HepG2 (cell line): ENCODE data around the gene PCNT. TPM values are rescaled to one million over a fixed set of nuclear protein-coding genes. Genes with fewer than 3 reads are reported as not detected.

ENCODE experiments used
- ATAC-seq: fragments of 200-7000 bp; cut with Tn5 transposase; 3 replicates; pipeline ENCODE4 v1.9.1; 2020; ENCODE audit warnings: mild to moderate bottlenecking, moderate library complexity
- BruUV-seq: library from RNA; stranded (reverse); fragments of 400-500 nt; replicated peaks from 2 replicates; lab custom pipeline; 2021; lab: Mats Ljungman, UMichigan
- CTCF ChIA-PET: fragments of 300-600 bp; formaldehyde crosslinking; extraction: SDS; loops from one replicate; lab custom pipeline; 2021; ENCODE audit warnings: low total read pairs, inconsistent platforms, low intra/inter-chr PET ratio; lab: Yijun Ruan, JAX
- POLR2A ChIA-PET: fragments of 350-600 bp; sonication (Branson Sonifier 250); formaldehyde crosslinking; loops from one replicate; lab custom pipeline; 2020; ENCODE audit warnings: antibody characterized with exemption, inconsistent platforms; lab: Yijun Ruan, JAX
- DNase-seq: peaks from one replicate; pipeline ENCODE4 v3.0.0-alpha.2; 2015; ENCODE audit warnings: low spot score
- FAIRE-seq: peaks from 3 replicates; lab custom pipeline; 2011; peaks lifted over from hg19 to GRCh38; lab: Jason Lieb, UNC
- H2AFZ ChIP-seq: one replicate; pipeline ENCODE4 v1.6.1; 2011; ENCODE audit warnings: low read length, inconsistent platforms
- H3K27ac ChIP-seq: fragments of 300-600 bp; 3 replicates; pipeline ENCODE4 v1.8.0; 2011; ENCODE audit warnings: mixed run types, mild to moderate bottlenecking, mixed read lengths, low read length, inconsistent platforms; ENCODE audit not compliant: insufficient read depth; ENCODE audit errors: extremely low read length
- H3K27me3 ChIP-seq, 2 experiments: fragments of 200-600 bp in 1 of 2; 2 replicates in 1 of 2; 3 replicates in 1 of 2; pipeline versions ENCODE4 v1.6.0 to v1.8.0; 2011; ENCODE audit warnings: low read length in 2 of 2, mild to moderate bottlenecking in 2 of 2, moderate library complexity in 2 of 2, inconsistent platforms in 1 of 2; ENCODE audit not compliant: insufficient read depth in 2 of 2, control insufficient read depth in 1 of 2
- H3K36me3 ChIP-seq, 2 experiments: fragments of 200-600 bp in 1 of 2; replicated peaks in 1 of 2; 2 replicates in 1 of 2; 3 replicates in 1 of 2; pipeline versions ENCODE4 v1.5.1 to v1.8.0; 2011; ENCODE audit warnings: low read length in 2 of 2, inconsistent platforms in 1 of 2; ENCODE audit not compliant: insufficient read depth in 2 of 2, control insufficient read depth in 1 of 2
- H3K4me1 ChIP-seq: 2 replicates; pipeline ENCODE4 v1.5.1; 2012; ENCODE audit warnings: low read length, inconsistent platforms; ENCODE audit not compliant: insufficient read depth
- H3K4me2 ChIP-seq: 2 replicates; pipeline ENCODE4 v1.6.0; 2011; ENCODE audit warnings: low read depth, low read length, inconsistent platforms
- H3K4me3 ChIP-seq, 3 experiments: fragments of 200-600 bp in 1 of 3; sonication (generic), shearing (Covaris generic) in 1 of 3; replicated peaks in 1 of 3; 2 replicates each; pipeline ENCODE4 v1.5.1; 2011 to 2016; ENCODE audit warnings: low read length in 3 of 3, inconsistent platforms in 2 of 3, low read depth in 2 of 3, mild to moderate bottlenecking in 2 of 3, control low read depth in 1 of 3, mixed read lengths in 1 of 3; ENCODE audit not compliant: insufficient read depth in 1 of 3
- H3K79me2 ChIP-seq: one replicate; pipeline ENCODE4 v1.6.1; 2011; ENCODE audit warnings: low read length, inconsistent platforms; ENCODE audit not compliant: insufficient read depth
- H3K9ac ChIP-seq: 2 replicates; pipeline ENCODE4 v1.6.0; 2011; ENCODE audit warnings: mild to moderate bottlenecking, low read depth, low read length, inconsistent platforms; ENCODE audit not compliant: insufficient read depth
- H3K9me3 ChIP-seq: 2 replicates; pipeline ENCODE4 v1.5.1; 2012; ENCODE audit warnings: mild to moderate bottlenecking, low read length
- H4K20me1 ChIP-seq: 2 replicates; pipeline ENCODE4 v1.6.0; 2011; ENCODE audit warnings: inconsistent platforms, mild to moderate bottlenecking, low read length, moderate library complexity; ENCODE audit not compliant: insufficient read depth
- ATRX ChIP-seq: sonication (generic); formaldehyde crosslinking; IDR thresholded peaks from 2 replicates; pipeline ENCODE4 v1.4.0; 2020; ENCODE audit warnings: missing genetic modification reagents, borderline replicate concordance
- CENPBD1 ChIP-seq: sonication (generic); formaldehyde crosslinking; IDR thresholded peaks from 2 replicates; pipeline ENCODE4 v1.8.0; 2022; ENCODE audit warnings: missing genetic modification reagents, low read depth, mild to moderate bottlenecking, borderline replicate concordance
- GLI4 ChIP-seq: sonication (generic); formaldehyde crosslinking; IDR thresholded peaks from 2 replicates; pipeline ENCODE4 v1.5.1; 2020; ENCODE audit warnings: missing genetic modification reagents, mild to moderate bottlenecking, moderate library complexity, borderline replicate concordance
- POLR2G ChIP-seq: fragments of 200-400 bp; formaldehyde crosslinking; IDR thresholded peaks from 2 replicates; pipeline ENCODE4 v1.6.1; 2018; ENCODE audit warnings: mild to moderate bottlenecking, low read depth, low read length, moderate library complexity
- PRMT3 ChIP-seq: sonication (generic); formaldehyde crosslinking; IDR thresholded peaks from 2 replicates; pipeline ENCODE4 v1.8.1; 2022; ENCODE audit warnings: low read depth, mild to moderate bottlenecking, moderate library complexity, missing genetic modification reagents, borderline replicate concordance
- RERE ChIP-seq: IDR thresholded peaks from 2 replicates; pipeline ENCODE4 v1.6.1; 2016; ENCODE audit warnings: low read depth, missing genetic modification reagents, missing compliant biosample characterization
- SKI ChIP-seq: fragments of 450-650 bp; IDR thresholded peaks from one replicate; pipeline ENCODE4 v1.6.1; 2018; ENCODE audit warnings: mild to moderate bottlenecking; ENCODE audit not compliant: partially characterized antibody
- SRSF1 ChIP-seq: fragments of 200-400 bp; formaldehyde crosslinking; optimal IDR thresholded peaks from 2 replicates; pipeline ENCODE3; 2017; ENCODE audit warnings: mild to moderate bottlenecking, low read depth, low read length, moderate library complexity
- XBP1 ChIP-seq: sonication (generic); formaldehyde crosslinking; IDR thresholded peaks from 2 replicates; pipeline ENCODE4 v1.5.0; 2020; ENCODE audit warnings: missing genetic modification reagents
- ZEB1 ChIP-seq: IDR thresholded peaks from 2 replicates; pipeline ENCODE4 v1.6.1; 2012; ENCODE audit warnings: mild to moderate bottlenecking, low read depth, inconsistent platforms; ENCODE audit not compliant: insufficient replicate concordance
- ZFP37 ChIP-seq: sonication (generic); formaldehyde crosslinking; IDR thresholded peaks from 2 replicates; pipeline ENCODE4 v1.4.0; 2020; ENCODE audit warnings: missing genetic modification reagents, borderline replicate concordance
- ZNF556 ChIP-seq: sonication (generic); formaldehyde crosslinking; IDR thresholded peaks from 2 replicates; pipeline ENCODE4 v1.4.0; 2020; ENCODE audit warnings: mild to moderate bottlenecking, missing genetic modification reagents, borderline replicate concordance
- WGBS: methylation state at CpG from one replicate; pipeline ENCODE4 v1.1.6; 2017; ENCODE audit warnings: low lambda C conversion rate; 5-methylcytosine and 5-hydroxymethylcytosine counted together
- in situ Hi-C: cut with HindIII; loops from 2 replicates; pipeline ENCODE4 v1.10.0; 2017; ENCODE audit warnings: low pct_unique_long_range_greater_than_20kb; ENCODE audit not compliant: extremely low pct_ligation_motif_present
- intact Hi-C: fragments of 100-400 bp; cut with micrococcal nuclease; formaldehyde crosslinking; loops from one replicate; pipeline ENCODE4 v1.10.0; 2022; ENCODE audit not compliant: unreplicated experiment
- polyA plus RNA-seq, 8 experiments: library from polyadenylated mRNA; depleted of rRNA in 3 of 8; stranded (reverse) in 7 of 8; unstranded in 1 of 8; fragments of >200 nt; fragmentation: Illumina TruSeq in 4 of 8; extraction: Trizol in 4 of 8; gene quantifications; 2 replicates each; pipeline versions ENCODE4 v1.2.1 to v1.2.3, GENCODE V29; 2011 to 2016; ENCODE audit warnings: low read depth in 4 of 8, missing spikeins in 1 of 8, mixed read lengths in 1 of 8; ENCODE audit not compliant: insufficient read depth in 1 of 8
- total RNA-seq, 5 experiments: library from RNA; depleted of rRNA; stranded (reverse); fragments of >200 nt; fragmentation: Illumina TruSeq; extraction: Trizol; gene quantifications; 2 replicates each; pipeline ENCODE4 v1.2.3, GENCODE V29; 2016; ENCODE audit warnings: low read depth in 1 of 5

PCNT gene
- total and polyA plus RNA-seq, 2 of the 13 experiments (the other 11 are each of a cell fraction or from before 2014, with no cell fraction given): 5.6 to 12.4 TPM

DNA sequence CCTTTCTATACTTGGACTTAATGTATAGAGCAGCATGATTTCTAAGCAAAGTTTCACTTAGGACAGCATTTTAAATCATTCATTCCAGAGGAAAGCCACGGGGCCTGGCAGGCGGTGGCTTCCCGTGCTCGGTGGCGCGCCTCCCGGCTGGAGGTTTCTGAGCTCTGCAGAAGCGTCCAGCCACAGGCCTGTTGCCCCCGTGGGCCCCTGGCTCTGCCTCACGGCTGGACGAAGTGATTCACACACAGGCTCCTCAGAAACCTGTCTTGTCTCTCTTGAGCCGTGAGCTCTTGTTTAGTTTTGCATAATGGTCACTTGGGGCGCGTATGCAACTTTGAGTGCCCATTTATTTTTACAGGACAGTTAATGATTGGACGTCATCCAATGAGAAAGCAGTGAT lies 112.7 kb downstream of the PCNT start:
- Histone ChIP-seq H3K9ac (no peak overlapping the region), H4K20me1 (no peaks in the 10 kb centered on the region), H3K4me1 (no peaks in the 10 kb centered on the region), H3K9me3 (no peaks in the 10 kb centered on the region), H3K4me3 (no peak overlapping the region), H3K27ac (no peak overlapping the region), H3K79me2 (no peaks in the 10 kb centered on the region)
- in situ Hi-C loops: no loop called here
- WGBS: 95% methylated on average over 8 of the region's 15 CpGs
- CTCF ChIA-PET: no interaction called here
- DNase-seq: no peak
- TF ChIP-seq SKI: no peak
- TF ChIP-seq XBP1 (CRISPR knock-in tag): no peak
- no peak for TF ChIP-seq ATRX (CRISPR knock-in tag)
- TF ChIP-seq CENPBD1 (CRISPR knock-in tag): no peak
- no peak for TF ChIP-seq POLR2G
- no peak for TF ChIP-seq SRSF1
- no peak for TF ChIP-seq ZFP37 (CRISPR knock-in tag)
- TF ChIP-seq GLI4 (CRISPR knock-in tag): no peak
- TF ChIP-seq ZEB1: no peak
- no peak for TF ChIP-seq RERE
- no peak for TF ChIP-seq PRMT3 (CRISPR knock-in tag)
- TF ChIP-seq ZNF556: no peak
- TF ChIP-seq, all 625 proteins: peak for 0
- POLR2A ChIA-PET: no interaction called here
- Histone ChIP-seq H3K27me3 (no peaks in the 10 kb centered on the region), H2AFZ (no peak overlapping the region), H3K36me3 (peaks cover 17 to 70% of the 10 kb centered on the region in 2 experiments), H3K4me2 (no peak overlapping the region)
- no peak for FAIRE-seq
- intact Hi-C loops: no loop called here
- ATAC-seq: no peak
- no TSS peak for BruUV-seq
